GM12872 (cell line): ENCODE data around the gene RPS6KA2.

Experiments
- CTCF ChIP-seq: IDR thresholded peaks from 3 replicates; pipeline ENCODE4 v1.5.1; 2011; ENCODE audit warnings: low read depth, mild to moderate bottlenecking, low read length, moderate library complexity; ENCODE audit not compliant: insufficient read depth

Gene RPS6KA2

DNA sequence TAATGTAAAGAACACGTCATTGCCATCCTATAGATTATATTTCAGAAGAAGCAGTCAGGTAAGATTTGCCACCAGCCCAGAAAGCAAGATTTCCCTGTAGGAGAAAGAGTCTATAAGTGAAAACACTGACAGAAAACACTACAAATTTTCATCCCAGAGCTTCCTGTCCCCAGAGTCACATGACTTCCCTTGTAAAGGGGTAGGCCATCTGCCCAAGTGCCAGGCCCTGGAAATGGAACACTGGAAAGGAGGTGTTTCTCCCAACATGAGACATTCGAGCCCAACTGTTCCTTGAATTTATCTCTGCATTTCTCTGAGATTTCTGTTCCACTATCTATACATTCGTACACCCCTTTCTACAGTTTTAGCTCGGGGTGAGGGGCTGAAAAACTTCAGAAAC is 87.5 kb downstream of the RPS6KA2 start:
- no peak for TF ChIP-seq CTCF

DNA sequence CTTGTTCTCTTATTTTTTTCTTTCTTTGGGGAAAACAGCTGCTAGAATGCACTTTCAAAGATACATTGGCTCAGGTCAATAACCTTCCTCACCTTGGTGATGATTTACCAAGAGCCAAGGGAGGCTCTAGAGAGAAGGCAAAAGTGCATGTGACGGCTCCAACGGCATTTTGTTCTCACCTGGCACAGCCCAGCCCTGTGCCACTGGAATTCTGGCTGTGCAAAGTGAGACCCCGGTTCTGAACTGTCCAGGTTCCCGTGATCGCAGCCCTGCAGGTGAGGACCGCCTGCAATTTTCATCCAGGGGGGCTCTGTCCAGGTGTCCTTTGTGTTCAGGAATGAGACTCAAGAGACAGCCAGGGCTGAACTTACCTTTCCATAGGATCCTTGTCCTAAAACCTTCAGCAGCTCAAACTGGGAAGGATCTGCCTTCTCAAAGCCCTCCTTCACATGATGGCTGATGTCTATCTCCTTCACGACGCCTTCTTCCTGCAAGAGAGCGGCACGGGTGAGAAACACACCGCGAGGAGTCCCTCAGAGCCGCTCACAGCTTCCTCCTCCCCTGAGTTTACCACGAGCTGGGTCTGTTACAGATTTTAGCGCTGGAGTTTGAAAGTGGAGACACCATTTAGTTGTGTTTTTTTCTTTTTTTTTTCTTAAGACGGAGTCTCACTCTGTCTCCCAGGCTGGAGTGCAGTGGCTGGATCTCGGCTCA is 88.6 kb downstream of the RPS6KA2 start:
- TF ChIP-seq CTCF = no peak

- TF ChIP-seq CTCF = no peak
Measured at GRCh38 chr6:166534658-166535406, 92.2 kb downstream of the RPS6KA2 start.

- TF ChIP-seq CTCF = no peak
Measured at GRCh38 chr6:166533205-166533824, 93.7 kb downstream of the RPS6KA2 start.

DNA sequence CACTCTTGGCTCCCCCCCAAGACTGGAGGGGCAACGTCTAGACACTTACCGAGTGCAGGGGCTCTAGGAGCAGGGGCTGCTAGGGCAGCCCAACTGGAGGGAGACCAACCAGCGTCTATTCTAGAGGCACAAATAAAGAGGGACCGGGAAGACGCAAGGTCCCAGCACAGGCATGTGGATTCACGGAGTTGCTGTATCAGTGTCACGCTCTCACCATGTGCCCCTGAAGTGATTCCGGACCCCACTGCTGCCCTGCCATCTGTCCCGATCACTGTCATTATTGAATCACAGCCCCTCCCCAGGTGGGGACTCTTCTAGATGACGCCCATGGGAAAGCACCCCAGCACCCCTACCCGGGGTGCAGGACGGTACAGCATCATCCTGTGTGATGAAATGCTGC is 94.7 kb downstream of the RPS6KA2 start:
- TF ChIP-seq CTCF = no peak

- TF ChIP-seq CTCF = no peak
Measured at GRCh38 chr6:166530211-166531095, 96.6 kb downstream of the RPS6KA2 start.

DNA sequence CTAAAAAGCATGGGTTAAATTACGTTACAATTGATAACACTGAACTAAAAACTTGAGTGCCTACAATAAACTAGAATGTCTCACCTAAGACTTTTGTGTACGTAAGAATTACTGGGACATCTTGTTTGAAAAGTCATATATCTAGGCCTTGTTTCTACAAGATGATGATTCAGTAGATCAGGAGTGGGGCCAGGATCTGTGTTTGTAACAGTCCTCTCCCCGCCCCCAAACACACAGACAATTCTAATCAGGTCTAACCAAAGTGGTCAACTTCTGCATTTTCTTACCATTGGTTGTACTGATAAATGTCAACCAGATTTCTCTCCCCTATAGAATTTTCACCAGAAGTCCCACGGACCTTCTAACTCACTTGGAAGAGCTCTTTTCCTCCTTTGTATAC is 97.5 kb downstream of the RPS6KA2 start:
- TF ChIP-seq CTCF = no peak
